Cerebellar nuclear complex (tissue), 1 donor: ENCODE results near the gene FNDC11.
"Not testable (repeated sequence)": the region's sequence is repeated elsewhere in the genome, so short reads cannot be mapped to it uniquely, and the experiment has no call there.

Experiments used
- DNase-seq, 2 experiments: peaks; one replicate each; lab custom pipeline; 2025; lab: John Stamatoyannopoulos, UW

Gene FNDC11, protein sequence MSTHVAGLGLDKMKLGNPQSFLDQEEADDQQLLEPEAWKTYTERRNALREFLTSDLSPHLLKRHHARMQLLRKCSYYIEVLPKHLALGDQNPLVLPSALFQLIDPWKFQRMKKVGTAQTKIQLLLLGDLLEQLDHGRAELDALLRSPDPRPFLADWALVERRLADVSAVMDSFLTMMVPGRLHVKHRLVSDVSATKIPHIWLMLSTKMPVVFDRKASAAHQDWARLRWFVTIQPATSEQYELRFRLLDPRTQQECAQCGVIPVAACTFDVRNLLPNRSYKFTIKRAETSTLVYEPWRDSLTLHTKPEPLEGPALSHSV

DNA sequence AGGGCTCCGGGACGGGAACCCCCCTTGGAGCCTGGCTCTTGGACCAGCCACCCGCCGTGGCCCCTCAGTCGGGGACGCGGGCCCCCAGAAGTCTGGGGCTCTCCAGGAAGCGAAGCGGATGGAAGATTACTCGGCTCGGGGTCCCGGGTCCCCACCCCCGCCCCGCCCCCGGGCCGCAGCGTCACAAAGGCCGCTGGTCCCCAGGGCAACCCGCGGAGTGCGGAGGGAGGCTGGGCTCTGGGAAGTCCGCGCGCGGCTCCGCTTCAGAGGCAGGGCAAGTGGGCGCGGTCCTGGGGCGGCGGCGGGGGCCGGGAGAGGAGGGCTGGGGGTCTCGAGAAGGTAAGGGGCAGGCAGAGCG lies at the start of gene FNDC11:
Gene FNDC11 (plus strand): TSS at position 227 of the 358 bp plus-strand sequence. CDS start 1,505 bp downstream, outside the sequence.
- no peak for DNase-seq

DNA sequence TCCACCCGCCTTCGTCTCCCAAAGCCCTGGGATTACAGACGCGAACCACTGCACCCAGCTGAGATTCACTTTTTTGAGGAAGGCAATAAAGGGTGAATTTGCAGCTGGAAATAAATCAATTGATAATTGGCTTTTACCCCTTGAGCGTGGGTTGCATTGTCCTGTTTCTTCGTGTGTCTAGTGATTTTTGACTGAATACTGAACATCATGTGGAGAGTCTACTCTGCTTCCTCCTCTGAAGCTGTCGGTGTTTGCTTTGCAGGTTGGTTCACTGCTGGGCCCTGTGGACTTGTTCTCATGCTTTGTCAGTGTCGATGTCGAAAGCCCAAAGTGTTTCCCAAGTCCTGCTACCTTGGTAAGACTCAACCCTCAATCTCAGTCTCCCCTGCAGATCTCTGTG lies 49.3 kb upstream of the FNDC11 start:
- no peak for DNase-seq

DNA sequence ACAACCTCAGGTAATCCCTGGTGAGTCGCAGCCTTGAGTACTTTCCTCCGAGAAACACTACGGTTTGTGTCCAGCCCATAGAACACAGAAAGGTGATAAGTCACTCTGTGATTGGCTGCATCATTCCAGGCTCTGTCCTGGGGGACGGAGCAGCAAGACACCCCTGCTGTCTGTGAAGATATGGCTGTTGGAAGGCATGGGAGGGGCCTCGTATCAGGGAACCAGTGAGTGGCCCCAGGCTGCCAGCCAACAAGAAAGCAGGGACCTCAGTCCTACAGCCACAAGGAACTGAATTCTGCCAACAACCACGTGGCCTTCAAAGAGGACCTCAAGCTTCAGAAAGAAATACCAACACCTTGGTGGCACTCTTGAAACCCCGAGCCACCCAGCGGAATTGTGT lies 48.7 kb upstream of the FNDC11 start:
- DNase-seq = no peak

DNA sequence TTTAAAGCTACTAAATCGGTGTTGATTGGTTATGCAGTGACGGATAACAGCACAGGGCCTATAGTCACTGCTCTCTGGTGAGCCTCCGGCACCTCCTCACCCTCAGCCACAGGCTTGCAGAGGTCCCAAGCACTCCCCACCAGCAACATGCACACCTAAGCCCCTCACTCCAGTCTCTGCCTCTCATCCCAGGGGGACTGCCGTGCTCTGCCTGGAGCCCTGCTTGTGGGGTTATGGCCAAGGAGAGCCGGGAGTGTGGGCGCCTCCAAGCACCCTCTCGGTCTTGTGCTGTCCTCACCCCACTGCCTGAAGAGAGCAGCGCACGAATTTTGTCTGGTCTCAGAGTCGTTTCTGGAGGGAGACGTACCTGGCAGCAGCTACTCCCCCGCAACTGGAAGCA lies 48.2 kb upstream of the FNDC11 start:
- no peak for DNase-seq

DNA sequence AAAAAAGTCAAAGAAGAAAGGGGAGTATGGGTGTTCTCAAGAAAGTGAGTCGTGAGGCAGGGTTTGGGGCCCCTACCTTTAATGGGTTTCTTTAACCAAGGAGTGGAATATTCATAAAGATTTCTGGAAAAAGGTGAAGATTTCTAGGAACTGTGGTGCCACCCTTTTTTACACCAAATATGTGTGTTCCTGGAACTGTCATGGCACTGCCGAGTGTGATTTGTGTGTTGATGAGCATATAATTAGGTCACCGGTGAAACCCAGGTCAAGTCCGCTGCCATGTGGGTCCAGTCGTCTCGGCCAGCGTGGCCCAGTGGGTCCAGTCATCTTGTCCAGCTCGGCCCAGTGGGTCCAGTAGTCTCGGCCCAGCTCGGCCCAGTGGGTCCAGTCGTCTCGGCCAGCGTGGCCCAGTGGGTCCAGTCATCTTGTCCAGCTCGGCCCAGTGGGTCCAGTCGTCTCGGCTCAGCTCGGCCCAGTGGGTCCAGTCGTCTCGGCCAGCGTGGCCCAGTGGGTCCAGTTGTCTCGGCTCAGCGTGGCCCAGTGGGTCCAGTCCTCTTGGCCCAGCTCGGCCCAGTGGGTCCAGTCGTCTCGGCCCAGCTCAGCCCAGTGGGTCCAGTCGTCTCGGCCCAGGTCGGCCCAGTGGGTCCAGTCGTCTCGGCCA lies 46.7 kb upstream of the FNDC11 start:
- DNase-seq = no peak

DNA sequence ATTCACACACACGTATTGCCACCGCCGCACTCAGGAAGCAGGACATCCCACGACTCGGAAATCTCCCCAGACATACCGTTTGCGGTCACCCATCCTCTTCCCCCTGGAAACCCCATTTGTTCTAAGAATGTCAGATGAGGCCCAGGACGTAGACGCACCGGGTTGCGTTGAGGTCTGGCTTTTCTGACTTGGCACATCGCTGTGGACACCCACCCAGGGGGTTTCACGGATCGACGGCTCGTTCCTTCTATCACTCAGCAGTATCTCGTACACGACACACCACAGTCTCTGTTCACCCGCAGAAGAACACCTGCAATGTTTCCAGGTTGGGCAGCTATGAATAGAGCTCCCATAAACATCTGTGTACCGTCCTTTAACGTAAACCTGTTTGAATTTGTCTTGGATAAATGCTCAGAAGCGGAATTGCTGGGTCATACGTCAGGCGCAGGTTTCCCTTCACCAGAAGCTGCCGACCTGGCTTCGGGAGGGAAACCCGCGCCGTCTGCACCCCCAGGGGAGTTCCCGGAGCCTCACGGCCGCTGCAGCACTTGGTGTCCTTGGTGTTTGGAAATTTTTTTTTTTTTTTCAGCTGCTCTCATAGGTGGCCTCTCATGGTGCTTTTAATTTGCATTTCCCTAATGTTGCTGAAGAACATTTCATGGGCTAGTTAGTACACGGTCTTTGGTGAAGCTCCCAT lies 45.7 kb upstream of the FNDC11 start:
- DNase-seq = no peak

DNA sequence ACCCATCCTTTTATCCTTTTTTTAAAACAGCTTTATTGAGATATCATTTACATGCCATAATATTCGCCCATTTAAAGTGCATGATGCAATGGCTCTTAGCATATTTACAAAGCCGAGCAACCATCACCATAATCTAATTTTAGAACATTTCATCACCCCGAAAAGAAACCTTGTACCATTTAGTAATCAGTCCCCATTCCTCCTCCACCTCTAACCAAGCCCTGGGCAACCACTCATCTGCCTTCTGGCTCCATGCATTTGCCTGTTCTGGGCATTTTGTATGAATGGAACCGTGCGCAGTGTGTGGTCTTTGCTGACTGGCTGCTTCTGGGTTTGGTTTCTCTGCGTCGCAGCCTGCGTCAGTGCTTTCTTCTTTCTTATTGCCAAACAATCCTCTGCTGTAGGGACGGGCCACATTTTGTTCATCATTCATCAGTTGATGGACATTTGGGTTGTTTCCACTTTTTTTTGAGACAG lies 44.8 kb upstream of the FNDC11 start:
- no peak for DNase-seq

DNA sequence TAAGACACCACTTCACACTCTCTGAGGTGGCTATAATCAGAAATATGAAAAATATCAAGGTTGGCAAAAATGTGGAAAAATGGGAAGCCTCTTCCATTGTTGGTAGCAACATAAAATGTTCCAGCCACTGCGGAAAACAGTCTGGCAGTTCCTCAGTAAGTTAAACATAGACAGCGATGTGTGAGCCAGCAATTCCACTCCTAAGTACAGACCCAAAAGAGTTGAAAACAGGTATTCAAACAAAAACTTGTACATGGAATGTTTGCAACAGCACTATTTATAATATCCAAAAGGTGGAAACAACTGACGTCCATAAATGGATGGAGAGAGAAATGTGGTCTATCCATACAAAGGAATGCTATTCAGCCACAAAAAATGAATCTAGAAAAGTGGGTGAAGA lies 40.8 kb upstream of the FNDC11 start:
- no peak for DNase-seq

DNA sequence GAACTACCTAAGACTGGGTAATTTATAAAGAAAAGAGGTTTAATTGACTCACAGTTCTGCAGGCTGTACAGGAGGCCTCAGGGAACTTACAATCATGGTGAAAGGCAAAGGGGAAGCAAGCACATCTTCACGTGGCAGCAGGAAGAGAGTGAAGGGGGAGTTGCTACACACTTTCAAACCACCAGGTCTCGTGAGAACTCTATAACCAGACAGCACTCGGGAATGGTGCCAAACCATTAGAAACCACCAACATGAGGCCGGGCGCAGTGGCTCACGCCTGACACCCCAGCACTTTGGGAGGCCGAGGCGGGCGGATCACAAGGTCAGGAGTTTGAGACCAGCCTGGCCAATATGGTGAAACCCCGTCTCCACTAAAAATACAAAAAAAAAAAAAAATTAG lies 39.4 kb upstream of the FNDC11 start:
- not testable (repeated sequence) for DNase-seq

DNA sequence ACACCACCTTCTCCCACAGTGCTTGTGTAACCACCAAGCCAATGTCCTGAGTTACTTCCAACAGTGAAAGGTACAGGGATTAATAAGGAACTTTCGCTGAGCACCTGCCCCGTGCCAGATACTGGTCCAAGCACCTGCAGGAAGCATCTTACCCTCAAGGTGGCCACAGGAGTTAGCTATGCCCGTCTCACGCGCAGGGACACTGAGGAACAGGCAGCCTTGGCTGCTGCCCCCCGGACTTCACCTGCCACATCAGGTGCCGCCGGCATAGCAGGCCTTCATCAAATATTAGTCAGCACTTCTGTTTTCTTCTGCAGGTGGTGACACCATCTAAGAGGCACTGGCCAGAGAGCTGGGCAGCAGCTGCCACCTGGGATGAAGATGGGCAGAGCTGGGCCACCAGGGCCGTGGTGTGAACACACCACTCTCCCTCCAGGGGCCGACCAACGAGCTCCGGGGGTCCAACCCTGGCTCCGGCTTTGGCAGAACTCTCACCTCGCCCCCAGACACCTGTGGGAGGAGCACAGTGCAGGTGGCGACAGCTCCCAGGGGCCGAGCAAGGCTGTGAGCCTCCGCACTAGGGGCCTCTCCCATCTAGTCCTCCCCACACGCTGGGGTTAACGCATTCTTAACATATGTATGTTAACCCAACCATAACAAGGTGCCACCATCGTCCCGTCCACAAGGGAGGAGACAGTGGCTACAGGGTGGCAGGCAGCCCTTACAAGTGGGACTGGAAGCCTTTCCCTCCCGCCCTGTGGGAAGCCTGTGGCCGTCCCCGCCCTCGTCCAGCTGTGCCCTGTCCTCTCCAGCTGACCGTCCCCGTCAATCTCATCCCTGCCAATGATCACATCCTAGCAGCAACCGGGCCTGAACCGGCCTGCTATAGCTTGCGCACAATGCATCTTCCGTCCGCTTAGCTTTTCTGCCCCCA lies 36.3 kb upstream of the FNDC11 start:
- DNase-seq = no peak

DNA sequence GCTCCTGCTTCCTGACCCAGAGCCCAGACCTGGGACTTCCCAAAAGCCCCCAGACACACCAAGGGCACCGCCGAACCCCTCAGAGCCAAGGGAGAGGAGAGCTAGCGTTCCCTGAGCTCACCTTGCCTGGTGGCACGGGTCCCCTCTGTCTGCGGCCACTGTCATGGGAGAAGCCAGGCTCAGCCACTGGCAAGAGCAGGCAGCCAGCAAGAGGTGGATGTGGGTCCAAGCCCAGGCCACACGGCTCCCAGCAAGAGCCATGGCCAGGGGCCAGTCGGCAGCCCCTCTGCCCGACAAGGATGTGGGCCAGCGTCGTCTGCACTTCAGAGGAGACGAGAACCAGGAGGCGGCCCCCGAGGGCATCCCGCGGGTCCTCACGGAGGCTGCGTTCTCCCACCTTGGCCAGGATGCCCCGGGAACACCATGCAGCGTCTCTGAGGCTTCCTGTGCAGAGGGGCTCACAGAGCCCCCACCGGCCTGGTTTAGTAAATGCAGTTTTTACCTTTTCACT lies 35.6 kb upstream of the FNDC11 start:
- no peak for DNase-seq

DNA sequence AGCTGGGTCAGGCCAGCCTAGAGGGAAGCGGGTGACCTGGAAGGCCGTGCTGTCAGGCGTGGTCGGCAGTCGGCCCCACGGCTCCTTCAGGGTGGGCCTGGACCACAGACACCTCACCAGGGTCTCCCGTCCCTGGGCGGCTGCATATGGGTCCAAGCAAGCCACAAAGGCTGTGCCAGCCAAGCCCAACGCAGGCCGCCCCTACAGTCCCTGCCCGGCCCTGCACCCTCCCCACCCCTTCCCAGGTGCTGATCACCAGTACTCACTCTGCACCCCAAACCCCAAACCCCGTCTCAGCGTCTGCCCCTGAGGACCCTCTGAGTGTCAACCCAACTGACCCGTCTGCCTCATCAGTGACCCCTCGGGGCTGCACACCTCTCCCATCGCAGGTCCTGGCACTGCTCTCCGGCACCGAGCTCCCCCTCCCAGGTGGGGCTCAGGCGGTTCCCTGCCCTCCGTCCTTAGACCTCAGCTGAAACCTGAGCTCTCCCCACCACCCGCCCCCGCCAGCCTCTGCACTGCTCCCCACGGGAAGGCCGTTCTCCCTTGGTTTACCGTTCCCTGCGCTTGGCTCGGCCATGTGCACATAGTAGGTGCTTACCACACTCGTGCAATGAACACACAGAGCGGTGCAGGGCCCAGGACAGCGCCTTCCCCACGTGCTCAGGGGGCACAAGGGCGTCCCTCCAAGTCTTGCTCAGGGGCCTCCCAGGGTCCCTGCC lies 34.9 kb upstream of the FNDC11 start:
- DNase-seq = no peak

DNA sequence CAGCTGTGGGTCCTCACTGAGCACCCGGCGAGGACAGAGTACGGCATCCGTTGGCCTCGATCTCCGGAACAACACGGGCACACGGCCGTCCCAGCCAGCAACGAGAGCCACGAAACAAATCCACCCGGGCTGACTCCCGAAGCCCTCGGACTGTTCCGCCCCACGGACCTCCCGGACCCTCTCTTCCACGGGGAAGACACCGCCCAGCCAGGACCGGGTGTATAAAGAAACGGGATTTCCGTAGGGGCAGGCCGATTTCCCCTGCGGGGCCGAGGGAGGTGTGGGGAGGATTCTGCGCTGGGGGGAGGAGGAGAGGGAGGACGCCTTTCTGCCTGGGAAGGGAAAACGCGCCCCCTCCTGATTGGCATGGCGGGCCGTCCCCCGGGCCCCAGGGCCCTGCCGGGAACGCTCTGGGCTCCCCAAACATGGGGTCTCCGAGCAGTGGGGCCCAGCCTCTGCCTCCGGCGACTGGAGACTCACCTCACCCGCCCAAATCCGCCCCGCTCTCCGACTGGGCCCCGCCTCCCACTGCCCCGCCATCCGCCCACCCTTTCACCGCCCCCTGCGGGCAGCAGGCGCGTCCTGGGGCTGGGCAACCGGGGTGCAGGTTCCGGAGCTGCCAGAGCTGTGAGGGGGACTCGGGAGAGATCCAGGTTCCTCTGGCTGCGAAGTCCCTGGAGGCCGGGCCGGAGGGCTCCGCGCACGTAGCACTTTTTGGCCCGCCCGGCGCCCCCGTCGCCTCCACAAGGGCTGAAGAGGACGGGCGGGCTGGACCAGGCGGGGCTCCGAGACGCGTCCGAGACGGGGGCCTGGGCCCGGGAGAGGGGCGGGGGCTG lies 34.1 kb upstream of the FNDC11 start:
- DNase-seq = no peak

DNA sequence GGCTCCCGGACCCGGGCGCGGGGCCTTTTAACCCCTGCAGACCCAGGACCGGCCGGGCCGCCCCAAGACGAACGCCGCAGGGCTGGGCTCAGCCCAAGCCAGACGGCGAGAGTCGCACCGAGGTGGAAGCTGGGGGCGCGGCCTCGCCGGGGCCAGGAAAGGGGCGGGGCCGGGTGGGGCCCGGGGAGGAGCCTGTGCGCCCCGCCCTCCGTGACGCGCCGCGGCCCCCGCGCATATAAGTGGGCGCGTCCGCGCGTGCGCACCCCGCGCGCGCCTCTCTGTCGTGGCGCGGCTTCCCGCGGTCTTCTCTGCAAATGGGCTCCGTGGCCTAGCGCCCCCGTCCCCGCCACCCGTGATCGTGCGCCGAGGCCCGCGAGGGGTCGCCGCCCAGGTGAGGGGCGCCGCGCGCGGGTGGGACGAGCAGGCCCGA lies 33.4 kb upstream of the FNDC11 start, which contains the start of gene PPDPF:
Gene PPDPF (plus strand): TSS at position 262 of the 430 bp plus-strand sequence. CDS start 544 bp downstream, outside the sequence.
- DNase-seq = no peak

DNA sequence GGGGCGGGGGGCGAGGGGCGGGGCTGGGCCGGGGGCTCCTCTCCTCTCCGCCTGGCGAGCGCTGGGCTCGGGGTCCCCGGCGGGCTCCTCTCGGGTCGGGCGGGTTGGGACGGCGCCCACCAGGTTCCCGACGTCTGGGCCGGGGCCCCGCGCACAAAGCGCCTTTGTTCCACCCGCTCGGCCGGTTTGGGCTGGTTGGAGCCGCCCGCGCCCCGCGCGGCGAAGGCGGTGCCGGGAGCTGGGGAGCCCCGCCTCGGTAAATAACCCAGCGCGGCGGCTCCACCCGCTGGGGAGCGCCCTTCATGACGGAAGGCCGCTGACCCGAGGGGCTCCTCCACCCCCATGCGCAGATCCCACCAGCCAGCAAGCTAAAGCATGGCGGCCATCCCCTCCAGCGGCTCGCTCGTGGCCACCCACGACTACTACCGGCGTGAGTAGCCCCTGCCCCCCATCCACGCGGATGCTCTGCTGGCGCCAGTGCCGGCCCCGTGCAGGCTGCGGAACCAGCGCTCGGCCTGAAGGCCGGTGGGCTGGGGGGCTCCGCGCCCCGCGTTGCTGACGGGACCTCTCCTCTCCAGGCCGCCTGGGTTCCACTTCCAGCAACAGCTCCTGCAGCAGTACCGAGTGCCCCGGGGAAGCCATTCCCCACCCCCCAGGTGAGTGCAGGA lies 32.9 kb upstream of the FNDC11 start:
- DNase-seq = no peak

DNA sequence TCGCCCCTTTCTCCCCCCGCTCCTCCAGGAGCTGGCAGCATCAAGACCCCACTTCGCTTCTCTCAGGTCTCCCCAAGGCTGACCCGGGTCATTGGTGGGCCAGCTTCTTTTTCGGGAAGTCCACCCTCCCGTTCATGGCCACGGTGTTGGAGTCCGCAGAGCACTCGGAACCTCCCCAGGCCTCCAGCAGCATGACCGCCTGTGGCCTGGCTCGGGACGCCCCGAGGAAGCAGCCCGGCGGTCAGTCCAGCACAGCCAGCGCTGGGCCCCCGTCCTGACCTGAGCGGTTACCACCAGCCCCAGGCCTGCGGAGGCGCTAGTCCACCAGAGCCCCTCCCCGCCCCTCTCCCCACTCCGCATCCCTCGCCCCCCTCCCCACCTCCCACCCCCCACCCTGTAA lies 32.4 kb upstream of the FNDC11 start:
- no peak for DNase-seq

DNA sequence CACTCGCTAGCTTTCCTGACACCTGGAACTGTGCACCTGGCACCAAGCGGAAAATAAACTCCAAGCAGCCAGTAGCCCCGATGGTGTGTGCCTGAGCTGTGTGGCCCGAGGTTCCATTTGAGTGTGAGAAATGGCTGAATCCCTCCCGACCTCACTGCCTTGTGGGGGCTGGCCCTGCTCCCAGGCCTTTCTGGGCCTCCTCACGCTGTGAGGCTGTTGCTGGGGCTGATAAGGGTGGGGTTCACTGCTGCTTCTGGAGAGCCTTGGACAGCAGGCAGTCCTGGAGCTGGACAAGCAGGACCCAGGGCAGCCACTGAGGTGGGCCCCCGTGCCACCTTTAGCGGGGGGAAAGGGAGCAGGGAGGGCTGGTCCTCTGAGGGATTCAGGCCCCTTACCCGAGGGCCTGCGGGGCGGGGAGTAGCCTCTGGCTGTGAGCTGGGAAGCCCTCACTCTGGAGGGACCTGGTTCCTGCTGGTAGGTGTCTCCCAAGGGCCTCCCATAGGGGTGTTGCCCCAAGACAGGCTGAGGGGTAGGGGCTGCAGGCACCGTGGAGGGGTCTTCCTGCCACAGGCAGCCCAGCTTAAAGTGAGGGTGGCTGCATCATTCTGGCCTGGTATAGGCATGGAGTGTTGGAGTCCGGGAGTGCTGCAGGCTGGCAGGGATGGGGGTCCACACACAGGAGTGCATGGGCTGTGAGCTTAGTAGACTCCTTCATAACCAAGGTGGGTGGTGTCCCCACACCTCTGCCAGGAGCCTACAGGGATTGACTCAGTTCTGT lies 31.7 kb upstream of the FNDC11 start:
- DNase-seq = no peak

DNA sequence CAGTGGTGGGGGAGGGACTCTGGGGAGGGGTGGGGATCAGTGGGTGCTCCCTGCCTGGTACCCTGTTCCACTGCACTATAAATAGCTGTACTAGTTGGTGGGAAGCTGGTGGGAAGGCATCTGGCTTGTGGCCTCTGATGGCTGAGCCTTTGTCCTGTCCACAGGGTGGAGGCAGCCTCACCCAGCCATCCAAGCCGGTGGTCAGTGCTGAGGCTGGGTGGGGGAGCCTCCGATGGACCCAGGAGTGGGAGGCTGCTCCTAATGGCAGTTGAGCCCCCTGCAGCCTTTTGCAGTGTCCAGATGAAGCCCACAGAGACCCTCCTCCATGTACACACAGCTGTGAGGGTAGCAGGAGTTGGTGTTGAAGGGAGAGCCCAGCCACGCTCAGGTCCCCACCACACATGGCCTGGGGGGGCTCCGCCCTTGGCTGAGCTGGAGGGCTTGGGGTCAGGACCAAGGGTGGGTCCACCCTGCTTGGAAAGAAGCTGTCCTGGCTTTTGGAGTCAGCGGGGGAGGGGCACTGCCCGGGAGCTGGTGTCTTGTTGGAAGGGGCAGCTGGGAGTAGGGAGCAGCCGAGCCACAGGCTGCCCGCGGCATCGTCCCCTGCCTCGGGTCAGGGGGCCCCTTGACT lies 30.9 kb upstream of the FNDC11 start:
- no peak for DNase-seq
